Fibroblast of the conjunctiva (primary cell): ENCODE results near the gene HCRTR1.

ENCODE experiments used
- DNase-seq: peaks from one replicate; pipeline ENCODE4 v3.0.0-alpha.2; 2010; ENCODE audit warnings: low read depth

Gene HCRTR1

GRCh38 chr1:31626223-31627207 lies 9.0 kb downstream of the HCRTR1 start:
- no peak for DNase-seq

- DNase-seq = no peak
These were observed 9.9 kb downstream of the HCRTR1 start for GRCh38 chr1:31627301-31627929.

GRCh38 chr1:31627930-31628559 lies 10.6 kb downstream of the HCRTR1 start:
- no peak for DNase-seq

DNA sequence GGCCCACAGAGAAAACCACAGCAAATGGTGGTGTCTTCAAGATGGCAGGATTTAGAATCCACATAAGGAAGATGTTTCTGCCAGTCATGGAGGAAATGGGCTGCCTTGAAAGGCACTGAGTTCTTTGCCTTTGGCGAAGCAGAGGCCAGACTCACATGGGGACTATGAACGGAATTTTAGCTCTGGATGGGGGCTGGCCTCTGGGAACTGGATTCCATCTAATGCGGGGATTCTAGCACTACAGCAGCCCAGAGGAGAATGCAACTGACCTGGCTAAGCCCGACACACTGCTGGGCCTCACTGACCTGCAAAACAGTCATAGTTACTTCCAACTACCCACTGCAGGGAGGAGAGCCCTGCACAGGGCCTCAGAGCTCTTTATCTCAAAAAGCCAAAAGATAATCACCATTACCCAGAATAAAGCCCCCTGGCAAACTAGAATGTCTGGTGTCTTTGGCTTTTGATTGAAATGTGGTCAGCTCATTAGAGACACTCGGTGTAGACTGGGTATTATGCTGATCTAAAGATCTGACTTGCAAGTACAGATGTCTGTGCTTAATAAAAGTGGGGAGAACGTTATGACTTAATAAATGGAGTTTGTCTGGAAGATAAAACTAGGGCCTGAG lies 11.6 kb downstream of the HCRTR1 start:
- no peak for DNase-seq

DNA sequence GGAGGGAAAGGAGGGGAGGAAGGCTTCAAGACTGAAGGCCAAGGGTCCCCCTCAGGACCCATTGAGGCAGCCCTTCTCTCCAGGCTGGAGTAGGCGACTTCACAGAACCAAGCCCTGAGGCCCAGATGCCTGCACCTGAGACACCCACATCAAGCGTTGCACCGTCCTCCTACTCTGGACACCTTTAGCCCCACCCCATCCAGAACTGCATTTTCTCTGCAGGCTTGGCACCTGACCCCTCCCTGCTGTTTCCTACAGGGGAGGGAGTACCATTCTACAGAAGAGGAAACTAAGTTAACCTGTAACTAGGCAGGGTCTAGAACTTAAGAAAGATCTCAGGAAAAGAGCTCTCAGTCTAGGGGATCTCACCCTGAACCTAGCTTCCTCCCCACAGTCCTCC lies 15.2 kb downstream of the HCRTR1 start:
- DNase-seq = no peak

DNA sequence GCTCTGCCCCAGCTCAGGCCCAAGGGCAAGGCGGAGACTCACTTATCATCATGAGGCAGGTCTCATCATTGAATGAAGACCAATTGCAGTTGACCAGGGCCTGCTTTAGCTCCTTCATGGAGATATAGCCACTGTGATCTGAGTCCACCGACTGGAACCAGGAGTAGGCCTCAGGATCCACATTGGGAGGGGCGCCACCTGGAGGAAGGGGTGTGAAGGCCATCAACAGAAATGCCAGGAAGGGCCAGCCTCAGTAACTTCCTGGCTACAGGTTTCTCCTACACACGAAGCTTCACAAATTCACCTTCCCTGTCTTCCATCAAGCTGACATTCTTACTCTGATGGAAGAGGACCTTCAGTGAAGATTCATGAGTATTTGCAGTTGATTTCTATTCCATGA lies 15.6 kb downstream of the HCRTR1 start:
- DNase-seq = no peak

DNA sequence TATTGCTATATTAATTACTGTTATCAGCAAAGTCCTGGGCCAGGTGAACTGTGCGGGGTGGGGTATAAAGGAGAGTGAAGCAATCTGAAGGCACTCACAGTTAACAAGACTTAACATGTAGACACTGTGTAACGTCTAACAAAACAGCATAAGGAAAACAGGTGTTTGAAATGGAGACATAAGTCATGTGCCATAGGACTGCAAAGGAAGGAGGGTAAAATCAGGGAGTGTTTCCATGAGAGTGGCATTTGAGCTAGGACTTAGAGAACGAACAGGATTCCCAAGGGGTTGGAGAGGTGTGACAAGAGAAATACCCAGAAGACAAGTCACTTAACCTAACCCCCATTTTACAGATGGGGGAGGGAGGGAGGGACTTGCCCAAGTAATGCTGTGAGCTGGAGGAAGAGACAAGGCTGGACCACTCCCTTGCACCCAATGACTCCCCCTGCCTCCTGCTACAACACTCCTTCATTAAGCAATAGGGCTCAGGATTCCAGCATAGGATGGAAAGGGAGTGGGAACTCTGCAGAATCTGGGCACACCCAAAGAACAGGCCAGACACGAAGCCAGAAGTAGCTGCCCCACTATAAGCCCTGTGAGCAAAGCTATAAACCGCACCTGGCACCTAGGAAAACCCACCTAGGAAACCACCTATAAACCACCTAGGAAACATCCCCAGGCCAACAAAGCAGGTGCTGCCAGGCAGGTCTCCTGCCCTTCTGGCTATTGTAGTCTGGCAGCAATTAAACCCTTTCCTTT lies 20.6 kb downstream of the HCRTR1 start:
- no peak for DNase-seq

DNA sequence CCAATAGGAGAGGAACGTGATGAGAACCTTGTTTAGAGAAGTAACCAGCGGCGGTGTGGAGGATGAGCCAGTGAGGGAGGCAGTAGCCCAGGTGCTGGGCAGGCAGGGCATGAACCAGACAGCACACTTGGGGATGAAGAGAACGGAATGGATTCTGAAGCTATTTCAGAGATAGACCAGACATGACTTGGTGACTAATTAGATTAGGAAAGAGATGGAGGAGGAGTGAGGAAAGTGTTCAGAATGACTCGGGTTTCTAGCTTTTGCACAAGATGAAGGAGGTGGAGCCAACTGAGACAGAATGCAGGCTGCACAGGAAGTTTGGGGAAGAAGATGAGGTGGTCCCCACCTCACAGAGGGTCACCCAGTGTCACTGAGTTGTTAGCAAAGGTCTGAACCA lies 22.1 kb downstream of the HCRTR1 start:
- peak; percentile 13 for DNase-seq

DNA sequence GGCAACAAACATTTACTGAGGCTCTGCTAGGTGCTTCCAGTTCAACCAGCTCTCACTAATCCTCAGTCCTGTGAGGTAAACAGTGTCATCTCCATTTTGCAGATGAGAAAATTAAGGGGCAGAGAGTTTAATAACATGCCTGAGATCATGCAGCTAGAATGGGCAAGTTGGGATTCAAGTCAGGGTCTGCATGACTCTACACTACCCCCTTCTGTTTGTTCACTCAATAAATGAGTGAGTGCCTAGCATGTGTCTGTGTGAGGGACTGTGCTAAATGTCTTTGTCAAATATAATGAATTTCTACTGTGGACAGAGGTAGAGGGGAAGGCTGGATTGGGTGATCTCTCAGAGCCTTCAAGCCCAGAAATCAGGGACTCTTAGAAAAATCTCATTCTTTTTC lies 22.7 kb downstream of the HCRTR1 start:
- no peak for DNase-seq

GRCh38 chr1:31640964-31641363 lies 23.5 kb downstream of the HCRTR1 start:
- no peak for DNase-seq

- DNase-seq = no peak
These were observed 24.9 kb downstream of the HCRTR1 start for GRCh38 chr1:31642366-31642765.

DNA sequence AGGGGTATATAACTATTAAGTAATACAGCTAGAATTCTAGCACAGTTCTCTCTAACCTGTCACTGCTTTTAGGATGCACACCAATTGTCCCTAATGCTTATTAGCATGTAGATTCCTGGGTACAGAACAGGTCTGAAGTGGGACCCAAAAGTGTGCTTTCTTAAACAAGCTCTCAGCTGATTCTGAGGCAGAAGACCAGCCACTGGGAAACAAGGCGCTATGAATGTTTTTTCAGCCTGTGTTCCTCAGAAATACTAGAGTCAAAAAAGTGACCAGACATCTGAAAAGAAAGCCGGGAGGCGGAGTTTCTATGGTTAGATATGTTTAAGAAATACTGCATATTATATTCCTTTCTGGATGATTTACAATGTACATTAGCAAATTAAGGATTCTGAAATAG lies 25.4 kb downstream of the HCRTR1 start:
- no peak for DNase-seq

- DNase-seq = no peak
These were observed 26.6 kb downstream of the HCRTR1 start for GRCh38 chr1:31643976-31644559.

- peak; percentile 96 for DNase-seq
These were observed 27.2 kb downstream of the HCRTR1 start, which contains the start of gene PEF1 for GRCh38 chr1:31644560-31645273. TSS of gene PEF1 (minus strand) at chr1:31644876. CDS start at chr1:31644864, 12 bp downstream.

GRCh38 chr1:31645274-31645568 lies 27.7 kb downstream of the HCRTR1 start:
- DNase-seq = no peak

DNA sequence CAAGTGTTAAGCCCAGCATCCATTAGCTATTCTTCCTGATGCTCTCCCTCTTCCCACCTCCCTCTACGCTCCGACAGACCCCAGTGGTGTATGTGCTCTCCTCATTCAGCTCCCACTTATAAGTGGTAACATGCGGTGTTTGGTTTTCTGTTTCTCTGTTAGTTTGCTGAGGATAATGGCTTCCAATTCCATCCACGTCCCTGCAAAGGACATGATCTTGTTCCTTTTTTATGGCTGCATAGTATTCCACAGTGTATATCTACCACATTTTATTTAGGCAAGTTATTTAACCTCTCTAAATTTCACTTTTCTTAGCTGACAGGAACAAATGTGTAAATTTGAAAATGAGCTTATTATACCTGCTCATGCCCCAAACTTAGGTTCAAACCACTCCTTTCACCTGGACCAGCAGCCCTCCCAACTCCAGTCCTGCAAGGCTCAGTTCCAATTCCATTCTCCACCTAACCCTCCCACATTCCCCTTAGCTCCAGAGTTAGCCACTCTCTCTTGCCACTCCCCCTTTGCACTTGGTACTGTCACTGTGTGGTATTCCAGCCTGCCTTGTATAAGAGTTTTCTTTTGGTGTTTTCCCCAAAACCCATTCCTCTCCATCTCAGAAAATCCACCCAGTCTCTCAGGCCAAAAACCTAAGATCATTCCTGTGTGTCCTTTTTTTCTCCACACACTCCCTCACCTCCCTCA lies 28.9 kb downstream of the HCRTR1 start:
- no peak for DNase-seq

DNA sequence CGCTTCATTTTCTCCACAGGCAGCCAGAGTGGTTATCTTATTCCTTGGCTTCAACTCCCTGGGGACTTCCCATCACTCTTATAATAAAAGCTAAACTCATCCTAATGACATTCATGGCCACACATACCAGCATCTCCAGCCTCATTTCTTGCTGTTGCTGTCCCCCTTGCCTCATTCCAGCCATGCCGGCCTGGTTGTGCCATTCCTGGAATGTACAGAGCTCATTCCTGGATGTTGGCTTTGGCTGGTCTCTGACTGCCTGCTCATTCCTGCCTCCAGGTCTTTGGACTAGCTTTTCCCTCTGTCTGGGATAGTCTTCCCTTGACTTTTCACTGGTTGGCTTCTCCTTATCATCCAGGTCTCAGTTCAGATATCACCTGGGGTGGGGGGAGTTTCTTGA lies 29.6 kb downstream of the HCRTR1 start:
- no peak for DNase-seq

- DNase-seq = no peak
These were observed 30.7 kb downstream of the HCRTR1 start for GRCh38 chr1:31648190-31648589.

DNA sequence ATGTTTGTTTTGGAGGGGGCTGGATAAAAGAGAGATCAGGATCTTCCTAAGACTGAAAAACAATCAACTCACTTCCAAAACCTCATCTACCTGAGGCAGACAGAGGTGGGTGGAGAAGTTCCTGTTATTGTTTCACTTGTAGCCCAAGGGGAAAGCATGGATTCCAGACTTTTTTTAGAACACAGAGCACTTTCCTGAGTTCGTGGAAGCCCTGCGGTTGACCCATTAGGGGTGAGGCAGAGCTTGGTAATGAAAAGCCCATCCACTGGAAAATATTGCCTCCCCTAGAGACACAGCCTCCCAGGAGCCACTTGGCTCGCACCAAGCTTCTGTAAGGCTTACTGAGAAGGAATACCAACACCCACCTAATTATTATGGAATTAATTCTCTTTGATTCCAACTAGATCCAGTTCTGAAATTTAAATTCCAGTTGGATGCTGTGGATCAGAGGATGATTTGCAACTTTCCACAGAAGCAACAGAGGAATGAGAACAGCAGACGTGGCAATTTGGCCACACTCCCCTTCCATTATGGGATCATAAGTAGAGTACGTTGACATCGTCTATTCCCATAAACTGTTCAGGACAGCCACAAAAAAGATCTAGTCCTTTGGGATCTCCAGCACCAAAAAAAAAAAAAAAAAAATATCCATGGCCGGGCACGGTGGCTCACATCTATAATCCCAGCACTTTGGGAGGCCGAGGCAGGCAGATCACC lies 31.3 kb downstream of the HCRTR1 start:
- no peak for DNase-seq
